ENCODE measurements around the gene SSBP3. TPM values are rescaled to one million over a fixed set of nuclear protein-coding genes. Genes with fewer than 3 reads are reported as not detected.

The SSBP3 gene
- total RNA-seq, 1 donor from 2014 or later: 19.7 TPM

GRCh38 chr1:54180701-54181360 lies 225.4 kb downstream of the SSBP3 start:
- Histone ChIP-seq H3K4me3 (ENCODE audit: low read depth, low read length) (no peak overlapping the region), H3K36me3 (ENCODE audit: control insufficient read depth, insufficient read depth, low read length) (no peaks in the 10 kb centered on the region), H3K27me3 (ENCODE audit: control insufficient read depth, insufficient read depth, low read length) (no peaks in the 10 kb centered on the region)
- DNase-seq (ENCODE audit: low read depth): no peak
- TF ChIP-seq CTCF (IDR thresholded peaks at IDR 0.05; ENCODE audit: insufficient read depth, low read length, poor library complexity, severe bottlenecking): no peak

DNA sequence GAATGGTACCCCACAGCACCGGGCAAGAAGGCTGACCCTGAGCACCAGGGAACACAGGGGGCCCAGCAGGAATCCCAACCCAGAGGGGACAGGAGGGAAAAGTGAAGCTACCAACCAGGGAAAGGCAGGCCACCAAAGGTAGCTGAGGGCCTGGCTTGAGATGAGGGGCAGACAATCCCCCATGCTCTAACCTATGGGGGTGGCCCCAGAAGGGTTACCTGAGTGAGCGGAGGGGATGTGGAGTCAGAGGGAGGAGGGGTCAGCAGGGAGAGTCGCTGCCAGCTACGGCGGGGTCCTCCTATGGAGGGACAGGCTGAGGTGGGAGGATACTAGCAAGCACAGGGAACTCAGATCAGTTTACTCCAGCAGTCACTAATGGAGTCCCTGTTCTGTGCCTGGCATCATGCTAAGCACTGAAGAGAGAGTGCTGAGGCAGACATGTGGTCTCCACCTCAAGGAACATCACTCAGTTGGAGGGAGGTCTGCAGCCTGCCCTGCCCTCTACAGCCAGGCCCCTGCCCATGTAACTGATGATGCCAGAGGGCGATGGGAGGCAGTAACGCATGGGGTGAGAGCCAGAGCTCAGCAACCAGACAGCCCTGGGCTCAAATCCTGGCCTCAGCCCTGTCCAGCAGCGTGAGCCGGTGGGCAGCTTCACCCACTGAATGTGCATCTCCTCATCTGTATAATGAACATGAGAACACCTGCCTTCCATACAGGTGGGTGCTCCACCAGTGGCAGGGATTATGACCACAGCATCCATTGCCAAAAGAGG lies 227.7 kb downstream of the SSBP3 start:
- H3K36me3 ChIP-seq (ENCODE audit: control insufficient read depth, insufficient read depth, low read length): no peaks in the 10 kb centered on the region
- DNase-seq (ENCODE audit: low read depth): no peak
- no peaks in the 10 kb centered on the region for H3K27me3 ChIP-seq (ENCODE audit: control insufficient read depth, insufficient read depth, low read length)
- TF ChIP-seq CTCF (IDR thresholded peaks at IDR 0.05; ENCODE audit: insufficient read depth, low read length, poor library complexity, severe bottlenecking): no peak
- no peak overlapping the region for H3K4me3 ChIP-seq (ENCODE audit: low read depth, low read length)

- no peaks in the 10 kb centered on the region for H3K36me3 ChIP-seq (ENCODE audit: control insufficient read depth, insufficient read depth, low read length)
- H3K4me3 ChIP-seq (ENCODE audit: low read depth, low read length): no peak overlapping the region
- H3K27me3 ChIP-seq (ENCODE audit: control insufficient read depth, insufficient read depth, low read length): no peaks in the 10 kb centered on the region
- TF ChIP-seq CTCF (IDR thresholded peaks at IDR 0.05; ENCODE audit: insufficient read depth, low read length, poor library complexity, severe bottlenecking): no peak
- DNase-seq (ENCODE audit: low read depth): no peak
Measured at GRCh38 chr1:54177726-54178125, 228.5 kb downstream of the SSBP3 start.

DNA sequence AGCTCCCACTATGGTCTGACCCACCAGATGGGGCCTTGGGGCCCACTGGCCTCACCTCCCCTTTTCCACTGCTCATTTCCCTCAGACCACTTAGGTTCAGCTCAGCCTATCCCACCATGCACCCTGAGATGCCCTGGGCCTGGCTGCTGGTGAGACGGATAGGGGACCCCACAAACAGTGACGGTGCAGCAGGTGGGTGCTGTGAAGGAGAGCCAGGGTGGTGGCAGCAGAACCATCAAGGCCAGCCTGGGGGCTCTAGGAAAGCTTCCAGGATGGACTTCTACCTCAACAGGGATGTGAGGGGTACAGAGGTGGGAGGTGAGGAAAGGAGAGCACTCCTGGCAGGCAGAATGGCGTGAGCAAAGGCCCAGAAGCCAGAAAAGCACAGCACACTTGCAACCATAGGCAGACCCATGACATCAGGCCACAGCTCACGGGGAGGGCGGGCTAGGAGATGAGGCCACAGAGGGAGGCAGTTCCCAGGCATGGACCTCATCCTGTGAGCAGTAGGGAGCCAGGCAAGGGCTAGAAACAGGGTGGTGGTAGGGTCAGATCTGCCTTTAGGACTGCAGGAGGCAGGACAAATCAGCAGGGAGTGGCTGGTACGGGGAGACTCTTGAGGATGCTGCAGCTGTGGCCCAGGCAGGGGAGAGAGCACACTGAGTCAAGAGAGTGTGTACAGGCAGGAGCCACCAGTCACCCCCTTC lies 229.4 kb downstream of the SSBP3 start:
- no peak overlapping the region for H3K4me3 ChIP-seq (ENCODE audit: low read depth, low read length)

More for the DNA sequence above, 229.4 kb downstream of the SSBP3 start:
- no peaks in the 10 kb centered on the region for H3K36me3 ChIP-seq (ENCODE audit: control insufficient read depth, insufficient read depth, low read length)
- no peaks in the 10 kb centered on the region for H3K27me3 ChIP-seq (ENCODE audit: control insufficient read depth, insufficient read depth, low read length)
- DNase-seq (ENCODE audit: low read depth): no peak
- no peak for TF ChIP-seq CTCF (IDR thresholded peaks at IDR 0.05; ENCODE audit: insufficient read depth, low read length, poor library complexity, severe bottlenecking)

Other genes with a start within 250 kb of the SSBP3 start
- gene CYB5RL, start 206.4 kb downstream of the SSBP3 start, total RNA-seq: 6.5 and 6.6 TPM in 2 replicates
- gene MRPL37, start 206.2 kb downstream of the SSBP3 start, total RNA-seq: 124 and 139 TPM in 2 replicates
- gene ACOT11, start 141.8 kb upstream of the SSBP3 start, total RNA-seq: 2.3 and 3.1 TPM in 2 replicates
- gene FAM151A, start 217.1 kb upstream of the SSBP3 start, total RNA-seq: not detected in 2 replicates
- 0.21 TPM in 1 of 2 replicates, not detected in the other for gene MROH7, start 235.4 kb upstream of the SSBP3 start, total RNA-seq

Data from kidney epithelial cell (primary cell).